ENCODE data around the gene MTTP. TPM values are rescaled to one million over a fixed set of nuclear protein-coding genes. Genes with fewer than 3 reads are reported as not detected.

The MTTP gene
- total and polyA plus RNA-seq, 4 donors: 58.4 to 193 (median 83.9) TPM

DNA sequence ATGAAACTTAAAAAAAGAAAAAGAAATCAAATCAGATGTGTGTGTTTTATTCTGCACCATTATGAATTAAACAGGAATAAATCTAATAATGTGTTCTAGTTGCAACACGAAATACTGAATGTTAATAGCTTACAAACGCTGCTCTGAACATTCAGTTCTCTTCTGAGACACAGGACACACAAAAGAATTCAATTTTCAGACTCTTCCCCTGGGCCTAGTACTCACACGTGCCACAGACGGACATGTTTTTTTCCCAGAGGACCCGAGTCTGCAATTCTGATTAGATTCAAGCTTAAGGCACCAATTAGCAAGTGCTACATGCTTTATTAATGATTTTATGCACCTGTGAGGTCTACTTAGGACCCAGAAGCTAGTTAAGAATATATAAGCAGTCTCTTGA lies 62.5 kb downstream of the MTTP start:
- 68% methylated on average over 5 of the region's 5 CpGs for WGBS
- H3K4me1 ChIP-seq (ENCODE audit: control insufficient read depth in 4 of 4, insufficient read depth in 4 of 4, low read length in 3 of 4): no peaks in the 10 kb centered on the region
- H3K27me3 ChIP-seq (ENCODE audit: control insufficient read depth in 4 of 4, insufficient read depth in 4 of 4, low read length in 3 of 4): no peaks in the 10 kb centered on the region
- no peak overlapping the region for H3K9ac ChIP-seq (ENCODE audit: low read depth in 1 of 2, low read length in 2 of 2)
- H3K4me3 ChIP-seq (ENCODE audit: low read depth in 1 of 3, low read length in 3 of 3): no peak overlapping the region
- TF ChIP-seq JUND (IDR thresholded peaks at IDR 0.05): no peak
- TF ChIP-seq EGR1 (IDR thresholded peaks at IDR 0.05; ENCODE audit: low read depth in 2 of 2): no peak
- TF ChIP-seq, protein P1, sequence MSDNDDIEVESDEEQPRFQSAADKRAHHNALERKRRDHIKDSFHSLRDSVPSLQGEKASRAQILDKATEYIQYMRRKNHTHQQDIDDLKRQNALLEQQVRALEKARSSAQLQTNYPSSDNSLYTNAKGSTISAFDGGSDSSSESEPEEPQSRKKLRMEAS (IDR thresholded peaks at IDR 0.05): no peak
- TF ChIP-seq HNF4A (conservative IDR thresholded peaks at IDR 0.05): no peak
- TF ChIP-seq YY1 (IDR thresholded peaks at IDR 0.05): no peak
- TF ChIP-seq ZBTB33 (IDR thresholded peaks at IDR 0.05): no peak
- TF ChIP-seq, protein P2, sequence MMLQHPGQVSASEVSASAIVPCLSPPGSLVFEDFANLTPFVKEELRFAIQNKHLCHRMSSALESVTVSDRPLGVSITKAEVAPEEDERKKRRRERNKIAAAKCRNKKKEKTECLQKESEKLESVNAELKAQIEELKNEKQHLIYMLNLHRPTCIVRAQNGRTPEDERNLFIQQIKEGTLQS (IDR thresholded peaks at IDR 0.05): no peak
- TF ChIP-seq FOXA1 (IDR thresholded peaks at IDR 0.05): no peak
- TF ChIP-seq RXRA (IDR thresholded peaks at IDR 0.05): no peak
- no peak for TF ChIP-seq NR2F2 (IDR thresholded peaks at IDR 0.05)
- DNase-seq (ENCODE audit: low spot score): no peak
- no peak overlapping the region for H3K27ac ChIP-seq (ENCODE audit: low read depth in 1 of 2, low read length in 2 of 2)
- no peaks in the 10 kb centered on the region for H3K36me3 ChIP-seq (ENCODE audit: control insufficient read depth in 4 of 4, insufficient read depth in 3 of 4, low read depth in 1 of 4, low read length in 3 of 4)
- H3K9me3 ChIP-seq (ENCODE audit: control insufficient read depth in 4 of 4, low read length in 3 of 4): no peaks in the 10 kb centered on the region

- Histone ChIP-seq H3K4me1 (ENCODE audit: control insufficient read depth in 4 of 4, insufficient read depth in 4 of 4, low read length in 3 of 4) (peaks cover 0 to 14% (median 6%) of the 10 kb centered on the region in 4 donors), H3K36me3 (ENCODE audit: control insufficient read depth in 4 of 4, insufficient read depth in 3 of 4, low read depth in 1 of 4, low read length in 3 of 4) (no peaks in the 10 kb centered on the region), H3K27ac (ENCODE audit: low read depth in 1 of 2, low read length in 2 of 2) (no peak overlapping the region), H3K27me3 (ENCODE audit: control insufficient read depth in 4 of 4, insufficient read depth in 4 of 4, low read length in 3 of 4) (no peaks in the 10 kb centered on the region), H3K9me3 (ENCODE audit: control insufficient read depth in 4 of 4, low read length in 3 of 4) (no peaks in the 10 kb centered on the region), H3K9ac (ENCODE audit: low read depth in 1 of 2, low read length in 2 of 2) (no peak overlapping the region), H3K4me3 (ENCODE audit: low read depth in 1 of 3, low read length in 3 of 3) (no peak overlapping the region)
- TF ChIP-seq JUND (IDR thresholded peaks at IDR 0.05) (no peak), CTCF (IDR thresholded peaks at IDR 0.05; ENCODE audit: low read depth, low read length, missing input control) (no peak), HNF4A (conservative IDR thresholded peaks at IDR 0.05) (no peak), EGR1 (IDR thresholded peaks at IDR 0.05; ENCODE audit: low read depth in 2 of 2) (no peak), FOXA2 (IDR thresholded peaks at IDR 0.05) (no peak), RAD21 (IDR thresholded peaks at IDR 0.05) (no peak), GABPA (IDR thresholded peaks at IDR 0.05 in 1 of 2, conservative IDR thresholded peaks at IDR 0.05 in 1 of 2) (no peak), ZBTB33 (IDR thresholded peaks at IDR 0.05) (no peak), FOXA1 (IDR thresholded peaks at IDR 0.05) (no peak), NR2F2 (IDR thresholded peaks at IDR 0.05) (no peak)
- TF ChIP-seq, protein P1 (IDR thresholded peaks at IDR 0.05): no peak
- no peak for DNase-seq (ENCODE audit: low spot score)
- 75% methylated on average over 2 of the region's 2 CpGs for WGBS
Observed at GRCh38 chr4:99640676-99641075, 66.1 kb downstream of the MTTP start.

Measured in liver (tissue), 9 donors.